Measurements from ENCODE around the gene RBCK1.
"Not testable (repeated sequence)": the region's sequence is repeated elsewhere in the genome, so short reads cannot be mapped to it uniquely, and the experiment has no call there.

The RBCK1 gene

DNA sequence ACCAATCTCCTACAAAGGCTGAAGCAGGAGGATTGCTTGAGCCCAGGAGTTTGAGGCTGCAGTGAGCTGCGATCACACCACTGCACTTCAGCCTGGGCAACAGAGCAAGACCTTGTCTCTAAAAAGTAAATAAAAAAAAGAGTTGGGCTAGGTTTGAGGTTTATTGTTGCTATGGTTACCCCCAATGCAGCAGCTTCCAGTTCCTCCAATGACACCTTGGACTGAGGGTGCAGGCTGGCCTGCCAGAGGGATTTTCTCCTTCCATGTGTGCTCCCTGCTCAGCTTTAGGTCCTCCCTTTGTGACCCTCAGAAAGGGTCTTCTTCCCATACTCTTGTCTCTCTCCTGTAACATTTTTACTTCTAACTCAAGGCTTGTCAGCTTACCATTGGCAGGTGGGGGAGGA lies 64.8 kb downstream of the RBCK1 start:
- DNase-seq (ENCODE audit: low spot score) = no peak

DNA sequence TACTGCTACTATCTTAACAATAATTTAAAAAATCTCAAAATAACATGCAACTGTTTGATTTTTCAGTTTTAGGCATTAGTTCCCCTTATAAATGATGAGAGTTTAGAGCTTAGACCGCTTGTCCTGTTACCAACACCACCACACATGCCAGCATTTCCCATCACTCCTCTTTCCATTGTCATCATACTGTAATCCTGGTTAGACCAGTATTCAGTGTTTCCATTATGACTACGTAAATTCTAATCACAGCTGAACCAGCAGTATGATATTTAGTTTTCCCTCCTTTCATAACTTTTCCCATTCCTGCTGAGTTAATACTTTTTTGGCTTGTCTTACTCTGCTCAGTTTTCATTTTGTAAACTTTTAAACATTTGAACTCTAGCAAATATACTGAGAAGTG lies 66.5 kb downstream of the RBCK1 start:
- no peak for DNase-seq (ENCODE audit: low spot score)

DNA sequence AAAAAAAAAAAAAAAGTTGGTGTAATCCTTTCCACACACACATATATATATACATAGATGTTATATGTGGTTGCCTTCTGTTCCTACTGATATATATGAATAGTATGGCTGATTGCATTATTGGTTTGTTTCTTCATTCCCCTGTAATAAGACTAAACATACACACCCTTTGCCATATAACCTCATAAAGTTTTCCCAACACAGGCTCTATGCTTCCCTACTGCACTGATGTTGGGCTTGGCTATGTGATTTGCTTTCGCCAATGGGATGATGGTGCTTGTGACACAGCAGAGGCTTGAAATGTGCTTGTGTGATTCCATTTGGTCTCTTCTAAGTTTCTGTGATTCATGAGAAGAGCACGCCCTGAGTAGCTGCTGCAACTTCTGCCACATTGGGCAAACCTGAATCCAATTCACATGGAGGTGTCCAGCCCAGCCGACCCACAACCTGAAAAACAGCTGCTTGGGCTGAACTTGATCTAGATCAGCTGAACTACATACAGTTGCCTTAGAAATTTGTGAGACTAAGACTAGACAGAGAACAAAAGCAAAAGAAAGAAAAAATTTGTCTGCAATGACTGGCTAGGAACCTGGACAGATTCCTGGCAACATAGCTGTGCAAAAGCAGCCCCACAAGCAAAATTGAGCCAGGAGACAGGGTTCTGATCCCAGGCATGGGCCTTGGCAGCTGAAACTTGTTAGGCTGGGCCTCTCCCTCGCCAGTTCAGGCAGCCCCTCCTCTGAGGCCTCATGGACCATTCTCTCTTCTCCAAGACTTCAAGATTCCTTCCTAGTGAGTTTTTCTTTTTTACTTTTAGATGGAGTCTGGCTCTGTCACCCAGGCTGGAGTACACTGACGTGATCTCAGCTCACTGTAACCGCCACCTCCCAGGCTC lies 67.6 kb downstream of the RBCK1 start:
- DNase-seq (ENCODE audit: low spot score) = no peak

DNA sequence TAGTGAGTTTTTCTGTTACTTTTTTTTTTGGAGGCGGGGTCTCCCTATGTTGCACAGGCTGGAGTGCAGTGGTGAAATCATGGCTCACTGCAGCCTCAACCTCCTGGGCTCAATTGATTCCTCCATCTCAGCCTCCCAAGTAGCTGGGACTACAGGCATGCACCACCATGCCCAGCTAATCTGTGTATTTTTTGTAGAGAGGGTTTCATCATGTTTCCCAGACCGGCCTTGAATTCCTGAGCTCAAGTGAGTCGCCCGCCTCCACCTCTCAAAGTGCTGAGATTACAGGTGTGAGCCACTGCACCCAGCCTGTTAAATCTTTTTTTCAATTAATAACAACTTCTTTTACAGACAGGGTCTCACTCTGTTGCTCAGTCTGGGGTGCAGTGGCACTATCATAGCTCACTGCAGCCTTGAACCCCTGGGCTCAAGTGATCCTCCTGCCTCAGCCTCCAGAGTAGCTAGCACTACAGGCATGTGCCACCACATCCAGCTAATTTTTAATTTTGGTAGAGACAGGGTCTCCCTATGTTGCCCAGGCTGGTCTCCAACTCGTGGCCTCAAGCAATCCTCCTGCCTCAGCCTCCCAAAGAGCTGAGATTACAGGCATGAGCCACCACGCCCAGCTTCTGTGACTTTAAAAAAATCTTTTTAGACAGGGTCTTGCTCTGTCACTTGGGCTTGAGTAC lies 68.6 kb downstream of the RBCK1 start:
- DNase-seq (ENCODE audit: low spot score) = not testable (repeated sequence)

DNA sequence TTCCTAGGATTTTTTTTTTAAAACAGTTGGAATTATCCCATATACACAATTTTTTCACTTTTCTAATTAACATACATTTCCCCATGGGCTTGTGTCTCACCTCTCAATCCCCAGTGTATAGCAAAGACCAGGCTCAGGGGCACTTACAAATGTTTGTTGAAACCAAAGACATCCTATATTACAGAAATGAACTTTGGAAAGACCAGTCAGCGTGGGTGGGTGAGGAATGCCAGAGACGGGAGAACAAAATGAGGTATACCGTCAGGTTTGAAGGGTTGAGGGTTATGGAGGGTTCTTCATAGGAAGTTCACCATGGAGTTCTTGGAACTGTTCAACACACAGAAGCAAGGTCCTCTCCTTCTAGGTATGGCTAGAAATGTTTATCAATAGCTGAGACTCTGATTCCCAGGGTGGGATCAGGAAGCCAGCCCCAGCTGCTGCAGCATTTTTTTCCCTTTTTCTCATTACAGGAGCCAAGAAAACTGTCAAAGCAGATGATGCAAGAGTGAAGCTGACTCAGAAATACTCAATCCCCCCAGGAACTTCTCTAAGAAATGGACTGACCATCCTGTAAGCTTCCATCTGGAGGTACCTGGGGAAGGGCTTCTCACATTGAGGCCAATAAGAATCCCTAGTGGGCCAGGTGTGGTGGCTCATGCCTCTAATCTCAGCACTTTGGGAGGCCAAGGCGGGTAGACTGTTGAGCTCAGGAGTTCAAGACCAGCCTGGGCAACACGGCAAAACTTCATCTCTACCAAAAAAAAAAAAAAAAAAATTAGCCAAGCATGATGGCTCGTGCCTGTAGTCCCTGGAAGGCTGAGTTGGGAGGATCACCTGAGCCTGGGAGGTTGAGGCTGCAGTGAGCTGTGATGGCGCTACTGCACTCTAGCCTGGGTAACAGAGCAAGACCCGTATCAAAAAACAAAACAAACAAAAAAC lies 70.2 kb downstream of the RBCK1 start:
- DNase-seq (ENCODE audit: low spot score) = no peak

DNA sequence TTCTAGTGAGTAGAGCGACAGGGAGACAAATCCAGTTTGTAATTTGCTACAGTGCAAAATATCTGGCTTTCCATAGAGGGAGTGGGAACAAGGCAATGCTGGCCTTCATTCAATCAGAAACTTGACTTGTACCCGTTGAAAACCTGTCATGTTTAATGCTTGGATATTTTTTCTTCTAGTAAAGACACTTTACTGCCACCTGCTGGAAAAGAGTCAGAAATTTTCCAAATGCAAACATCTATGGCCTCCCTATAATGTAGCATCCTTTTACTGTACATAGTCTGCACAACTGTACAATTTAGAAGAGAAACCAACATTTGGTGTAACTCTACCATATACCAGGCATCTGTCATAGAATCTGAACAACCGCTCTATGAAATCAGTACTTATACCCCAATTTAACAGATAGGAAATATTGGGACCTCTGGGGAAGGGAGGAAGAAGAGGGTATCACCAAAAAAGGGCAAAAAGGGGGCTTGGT lies 70.9 kb downstream of the RBCK1 start:
- DNase-seq (ENCODE audit: low spot score) = peak; percentile 49

DNA sequence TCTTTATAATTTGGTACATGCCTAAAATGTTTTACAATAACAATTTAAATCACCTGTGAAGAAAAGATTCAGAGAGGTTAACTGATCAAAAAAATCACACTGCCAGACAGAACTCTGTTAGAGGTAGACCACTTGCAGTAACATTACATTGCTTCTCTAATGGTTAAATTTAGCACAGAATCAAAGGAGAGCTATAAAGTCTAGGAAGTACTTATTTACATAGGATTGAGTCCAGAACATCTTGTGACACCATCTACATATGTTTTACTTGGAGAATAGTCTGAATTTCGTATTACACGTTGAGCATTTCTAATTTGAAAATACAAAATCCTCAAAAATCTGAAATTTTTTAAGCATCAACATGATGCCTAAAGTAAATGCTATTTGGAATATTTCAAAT lies 71.4 kb downstream of the RBCK1 start:
- DNase-seq (ENCODE audit: low spot score) = no peak

DNA sequence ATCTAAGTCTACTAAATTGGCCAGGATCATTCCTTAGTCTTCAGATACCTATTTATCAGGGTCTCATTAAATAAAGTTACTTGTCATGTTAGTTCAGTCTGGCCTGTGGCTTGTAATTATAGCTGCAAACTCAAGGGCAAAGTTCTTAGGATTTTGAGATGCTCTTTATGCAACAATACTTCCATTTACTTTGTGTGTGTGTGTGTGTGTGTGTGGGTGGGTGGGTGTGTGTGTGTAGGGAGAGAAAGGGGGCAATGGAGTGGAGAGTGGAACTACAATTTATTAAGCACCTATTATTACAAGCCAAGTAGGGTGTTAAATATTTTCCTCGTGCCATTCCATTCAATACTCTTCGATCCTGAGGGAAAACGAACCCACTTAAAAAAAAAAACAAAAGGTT lies 71.9 kb downstream of the RBCK1 start:
- DNase-seq (ENCODE audit: low spot score) = no peak

DNA sequence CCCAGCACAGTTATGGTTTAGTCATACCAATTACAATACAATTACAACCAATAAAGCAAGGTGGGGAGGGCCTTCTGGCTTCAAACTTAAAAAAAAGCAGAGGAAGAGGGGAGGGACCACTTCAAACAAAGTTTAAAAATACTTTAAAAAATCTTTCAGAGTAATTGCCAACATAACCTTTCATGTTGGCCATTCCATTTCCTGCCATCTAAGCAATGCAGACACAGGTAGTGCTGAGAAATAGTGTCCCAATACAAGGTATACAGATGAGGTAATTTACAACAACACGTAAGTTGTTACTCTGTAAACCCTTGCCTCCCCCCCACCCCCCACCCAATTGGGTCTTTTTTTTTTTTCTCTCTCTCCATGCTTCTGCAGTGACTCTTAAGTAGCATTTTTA lies 73.1 kb downstream of the RBCK1 start:
- no peak for DNase-seq (ENCODE audit: low spot score)

Measured in hepatic stellate cell (primary cell).